Retinal pigment epithelial cell (primary cell): ENCODE results near the gene DEFB129.

Experiments used
- DNase-seq: peaks from one replicate; pipeline ENCODE4 v3.0.0-alpha.2; 2010; ENCODE audit warnings: low read depth
- H3K4me3 ChIP-seq: 2 replicates; pipeline ENCODE4 v1.5.1; 2011; ENCODE audit warnings: mild to moderate bottlenecking, low read length, control low read depth, moderate library complexity
- CTCF ChIP-seq: conservative IDR thresholded peaks from 2 replicates; pipeline ENCODE4 v1.5.1; 2011; ENCODE audit warnings: low read depth, low read length, control low read depth, inconsistent platforms

The DEFB129 gene

GRCh38 chr20:263701-264100 lies 36.6 kb downstream of the DEFB129 start:
- no peak for DNase-seq
- TF ChIP-seq CTCF: no peak
- no peak overlapping the region for H3K4me3 ChIP-seq

GRCh38 chr20:266596-267562 lies 39.8 kb downstream of the DEFB129 start:
- TF ChIP-seq CTCF: peak; percentile 90
- no peak for DNase-seq
- peak overlapping the region; percentile 62 for H3K4me3 ChIP-seq

DNA sequence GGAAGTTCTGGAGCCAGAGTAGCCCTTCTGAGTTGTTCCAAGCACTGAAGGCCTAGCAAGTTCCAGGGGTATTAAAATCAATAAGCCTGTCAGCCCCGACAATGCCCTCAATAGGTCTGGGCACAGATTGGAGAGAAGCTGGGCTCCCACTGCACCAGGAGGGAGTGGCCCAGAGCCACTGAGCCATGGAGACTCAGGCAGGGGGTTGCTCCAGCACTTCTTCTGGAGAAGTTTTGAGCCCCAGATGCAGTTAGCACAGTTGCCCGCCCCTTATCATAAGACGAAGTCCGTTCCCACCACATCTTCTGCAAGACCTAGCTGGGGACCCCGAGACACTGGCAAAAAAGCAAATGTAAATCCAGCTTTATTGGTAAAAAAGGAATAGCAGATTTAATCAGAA lies 43.5 kb downstream of the DEFB129 start:
- no peak for TF ChIP-seq CTCF
- no peak for DNase-seq
- no peak overlapping the region for H3K4me3 ChIP-seq

- TF ChIP-seq CTCF: no peak
- no peak for DNase-seq
- no peak overlapping the region for H3K4me3 ChIP-seq
Measured at GRCh38 chr20:271069-271468, 44.0 kb downstream of the DEFB129 start.

- H3K4me3 ChIP-seq: no peak overlapping the region
- no peak for TF ChIP-seq CTCF
- no peak for DNase-seq
Measured at GRCh38 chr20:271528-271927, 44.5 kb downstream of the DEFB129 start.

GRCh38 chr20:272718-273117 lies 45.7 kb downstream of the DEFB129 start:
- TF ChIP-seq CTCF: no peak
- no peak overlapping the region for H3K4me3 ChIP-seq
- no peak for DNase-seq

- no peak for DNase-seq
- no peak for TF ChIP-seq CTCF
- no peak overlapping the region for H3K4me3 ChIP-seq
Measured at GRCh38 chr20:273884-274283, 46.8 kb downstream of the DEFB129 start.
